Activated CD8-positive, alpha-beta memory T cell treated with anti-CD3 and anti-CD28 coated beads, Interleukin-2, amount 50 U/mL, for 1 hour (primary cell): Measurements from ENCODE around the gene SHKBP1.
"Not testable (repeated sequence)": the region's sequence is repeated elsewhere in the genome, so short reads cannot be mapped to it uniquely, and the experiment has no call there.

ENCODE experiments used
- DNase-seq: peaks from one replicate; pipeline ENCODE4 v3.0.0-alpha.2; 2020; ENCODE audit errors: extremely low read depth

Gene SHKBP1

GRCh38 chr19:40585241-40585981 is 8.7 kb downstream of the SHKBP1 start:
- no peak for DNase-seq

GRCh38 chr19:40585982-40586422 is 9.3 kb downstream of the SHKBP1 start:
- no peak for DNase-seq

- no peak for DNase-seq
These were observed 9.9 kb downstream of the SHKBP1 start for GRCh38 chr19:40586611-40587010.

DNA sequence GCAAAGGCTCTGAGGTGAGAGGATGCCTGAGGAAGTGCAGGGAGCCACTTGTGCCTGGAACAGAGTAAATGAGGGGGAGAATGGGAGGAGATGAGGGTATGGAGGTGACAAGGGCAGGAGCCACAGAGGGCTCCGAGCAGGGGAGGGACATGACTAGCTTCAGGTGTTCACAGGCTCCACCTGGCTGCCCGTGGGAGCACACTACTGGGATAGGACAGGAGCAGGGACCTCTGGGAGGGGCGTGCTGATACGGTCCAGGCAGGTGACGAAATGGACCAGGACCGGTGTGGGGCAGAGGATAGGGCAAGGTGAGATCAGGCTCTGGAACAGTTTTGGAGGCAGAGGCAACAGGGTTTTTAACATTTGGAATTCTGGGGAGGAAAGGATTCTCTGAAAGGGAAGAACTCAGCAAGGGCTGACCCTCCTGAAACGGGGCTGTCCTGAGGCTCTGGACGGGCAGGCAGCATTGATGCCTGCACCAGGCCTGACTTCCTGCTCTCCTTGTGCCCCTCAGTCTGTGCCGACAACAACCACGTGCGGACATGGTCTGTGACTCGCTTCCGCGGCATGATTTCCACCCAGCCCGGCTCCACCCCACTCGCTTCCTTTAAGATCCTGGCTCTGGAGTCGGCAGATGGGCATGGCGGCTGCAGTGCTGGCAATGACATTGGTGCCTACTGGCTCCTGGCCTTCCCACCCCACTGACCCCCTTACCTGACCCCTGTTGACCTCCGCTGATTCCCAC is 11.6 kb downstream of the SHKBP1 start:
- DNase-seq = no peak

- no peak for DNase-seq
These were observed 12.4 kb downstream of the SHKBP1 start for GRCh38 chr19:40588926-40589569.

GRCh38 chr19:40589591-40590429 is 13.1 kb downstream of the SHKBP1 start:
- DNase-seq = no peak

- DNase-seq = no peak
These were observed 14.0 kb downstream of the SHKBP1 start for GRCh38 chr19:40590464-40591265.

DNA sequence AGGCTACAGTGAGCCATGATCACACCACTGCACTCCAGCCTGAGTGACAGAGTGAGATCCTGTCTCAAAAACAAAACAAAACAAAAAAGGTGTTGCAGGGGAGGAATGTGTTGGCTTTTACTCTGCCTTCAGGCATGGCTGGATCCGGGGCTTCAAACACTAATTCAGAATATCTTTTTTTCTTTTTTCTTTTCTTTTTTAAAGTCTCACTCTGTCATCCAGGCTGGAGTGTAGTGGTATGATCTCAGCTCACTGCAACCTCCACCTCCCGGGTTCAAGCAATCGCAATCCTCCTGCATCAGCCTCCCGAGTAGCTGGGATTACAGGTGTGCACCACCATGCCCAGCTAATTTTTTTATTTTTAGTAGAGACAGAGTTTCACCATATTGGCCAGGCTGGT is 15.1 kb downstream of the SHKBP1 start:
- DNase-seq = not testable (repeated sequence)

- DNase-seq = no peak
These were observed 15.5 kb downstream of the SHKBP1 start for GRCh38 chr19:40592170-40592569.

- DNase-seq = no peak
These were observed 17.6 kb downstream of the SHKBP1 start for GRCh38 chr19:40594255-40594654.

DNA sequence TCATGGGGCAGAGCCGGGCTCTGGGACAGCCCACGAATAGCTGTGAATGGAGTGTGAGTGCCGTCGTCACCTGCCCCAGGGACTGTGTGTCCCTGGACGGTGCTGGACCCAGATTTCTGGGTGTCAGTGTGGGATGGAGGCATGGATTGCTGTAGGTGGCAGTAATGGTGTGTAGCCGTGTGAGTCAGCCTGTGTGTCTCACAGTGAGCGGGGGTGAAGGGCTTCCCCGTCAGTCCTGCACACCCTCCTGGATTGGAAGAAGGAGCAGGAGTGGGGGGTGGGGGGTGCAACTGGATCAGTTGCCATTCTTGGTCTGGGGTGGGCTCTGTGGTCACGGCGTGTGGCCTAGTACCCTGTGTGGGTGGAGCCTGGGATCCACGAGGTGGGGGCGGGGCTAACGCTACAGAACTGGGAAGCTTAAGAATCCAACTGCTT is 18.0 kb downstream of the SHKBP1 start:
- DNase-seq = no peak

GRCh38 chr19:40596608-40597328 is 20.1 kb downstream of the SHKBP1 start:
- DNase-seq = no peak

DNA sequence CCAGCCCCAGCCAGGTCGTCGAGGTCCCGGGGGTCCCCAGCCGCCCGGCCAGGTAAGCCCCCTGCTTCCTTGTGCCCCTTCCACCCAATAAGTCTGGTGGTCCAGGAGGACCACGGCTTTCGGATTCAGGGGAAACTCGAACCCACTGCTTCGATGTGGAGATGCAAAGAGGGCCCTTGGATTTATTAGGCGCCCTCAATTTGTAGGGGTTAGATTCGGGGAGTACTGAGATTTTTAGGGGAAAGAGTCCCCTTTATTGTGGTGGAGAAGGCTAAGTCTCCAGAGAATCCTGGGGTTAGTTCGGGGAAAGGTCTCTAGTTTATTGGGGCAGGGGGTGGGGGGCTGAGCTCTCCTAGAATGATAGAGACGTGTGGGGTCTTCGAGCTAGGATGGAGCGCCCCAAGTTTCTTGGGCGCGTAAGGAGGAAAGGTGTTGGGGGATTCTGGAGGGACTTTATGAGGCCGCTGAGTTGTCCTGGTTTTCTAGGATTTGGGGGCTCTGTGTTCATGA is 20.7 kb downstream of the SHKBP1 start:
- no peak for DNase-seq

- no peak for DNase-seq
These were observed 21.6 kb downstream of the SHKBP1 start for GRCh38 chr19:40598121-40598917.

DNA sequence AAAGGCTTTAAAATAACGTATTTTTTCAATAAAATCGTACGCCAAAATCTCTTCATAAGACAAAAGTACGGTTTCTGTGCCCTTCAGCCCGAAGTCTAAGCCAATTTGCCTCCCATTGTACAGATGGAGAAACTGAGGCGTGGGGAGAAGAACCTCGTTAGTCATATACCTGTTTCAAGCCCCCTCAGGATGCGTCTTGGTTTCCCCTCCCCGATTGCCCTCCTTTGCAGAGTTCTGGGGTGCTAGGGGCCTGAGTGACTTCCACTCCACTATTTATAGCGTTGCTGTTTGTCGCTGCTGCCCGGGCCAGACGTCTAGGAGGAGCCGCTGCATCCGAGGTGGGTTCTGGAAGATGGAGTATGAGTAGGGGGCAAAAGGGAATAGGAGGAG is 22.2 kb downstream of the SHKBP1 start:
- no peak for DNase-seq

DNA sequence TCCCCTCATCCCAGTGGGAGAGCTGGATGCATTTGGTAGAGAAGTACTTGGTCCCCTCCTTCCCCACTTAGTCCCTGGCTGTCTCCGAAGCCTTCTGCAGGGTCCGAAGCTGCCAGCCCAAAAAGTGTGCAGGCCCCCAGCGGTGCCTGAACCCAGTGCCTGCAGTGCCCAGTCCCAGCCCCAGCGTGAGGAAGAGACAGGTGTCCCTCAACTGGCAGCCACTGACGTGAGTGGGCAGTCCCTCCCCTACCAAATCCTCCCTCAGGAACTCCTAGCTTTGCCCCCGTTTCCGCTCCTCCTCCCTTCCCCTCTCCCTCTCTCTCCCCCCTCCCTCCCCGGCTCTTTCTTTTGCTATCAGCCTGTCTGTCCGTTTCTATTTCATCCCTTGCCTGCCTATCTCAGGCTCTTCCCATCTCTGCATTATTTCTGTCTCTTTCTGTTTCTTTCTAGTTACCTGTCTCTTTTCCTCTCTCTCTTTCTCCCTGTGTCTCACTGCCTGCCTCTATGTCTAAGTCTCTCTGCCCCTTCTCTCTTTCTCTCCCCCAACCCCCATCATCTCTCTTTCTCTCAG is 22.7 kb downstream of the SHKBP1 start:
- DNase-seq = no peak

DNA sequence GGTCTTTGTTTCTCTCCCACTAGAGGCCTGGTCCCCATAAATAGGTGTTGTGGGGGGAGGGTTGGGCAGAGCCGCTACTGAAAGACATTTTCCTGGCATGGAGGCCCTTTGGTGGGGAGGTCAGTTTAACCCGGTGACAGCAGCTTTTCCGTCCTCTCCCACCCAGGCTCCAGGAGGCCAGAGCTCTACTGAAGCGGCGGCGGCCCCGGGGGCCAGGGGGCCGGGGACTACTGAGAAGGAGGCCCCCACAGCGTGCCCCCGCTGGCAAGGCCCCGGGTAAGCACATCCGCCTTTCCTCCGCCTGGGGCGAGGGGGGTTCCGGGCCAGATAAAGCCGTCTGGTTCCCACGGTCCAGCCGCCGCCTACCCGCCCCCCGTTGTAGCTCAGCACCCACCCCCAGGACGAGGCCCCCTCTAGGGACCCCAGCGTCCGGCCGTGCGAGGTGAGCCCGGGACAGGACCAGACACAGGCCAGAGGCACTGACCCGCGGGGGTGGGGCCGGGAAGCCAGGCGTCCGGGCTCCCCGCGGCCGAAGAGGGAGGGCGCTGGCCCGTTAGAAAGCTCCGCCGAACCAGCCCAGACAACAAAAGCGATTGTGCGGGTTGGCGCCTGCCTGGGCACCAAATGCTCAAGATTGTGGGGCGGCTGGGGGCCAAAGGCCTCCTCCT is 23.4 kb downstream of the SHKBP1 start:
- DNase-seq = no peak

DNA sequence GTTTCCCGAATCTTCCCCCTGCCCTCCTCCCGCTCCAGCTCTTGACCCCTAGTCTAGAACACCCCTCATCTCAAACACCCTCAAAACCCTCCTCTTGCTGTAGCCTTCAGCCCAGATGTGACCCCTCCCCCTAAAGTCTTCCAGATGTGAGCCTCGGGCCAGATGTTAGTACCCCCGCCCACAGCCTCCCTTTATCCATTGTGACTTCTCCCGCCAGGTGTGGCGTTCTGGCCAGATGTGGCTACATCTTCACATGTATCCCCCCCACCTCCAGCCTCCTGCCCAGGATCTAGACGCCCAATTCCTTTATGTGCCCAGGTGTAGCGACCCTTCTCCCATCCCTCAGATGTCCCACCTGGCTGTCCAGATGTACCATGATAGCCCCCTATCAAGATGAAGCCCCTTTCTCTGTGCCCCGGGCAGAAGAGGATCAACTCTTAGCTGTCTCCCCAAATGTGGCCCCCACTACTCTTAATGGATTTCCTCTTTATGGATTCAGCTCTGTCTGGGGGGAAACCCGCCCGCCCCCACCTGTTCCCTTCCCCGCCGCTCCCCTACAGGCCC is 24.0 kb downstream of the SHKBP1 start:
- no peak for DNase-seq
